GM23248 (cell line): Measurements from ENCODE around the gene ATP12A.

Experiments
- EZH2 ChIP-seq: fragments of 200-600 bp; sonication (generic); IDR thresholded peaks from 2 replicates; pipeline ENCODE4 v1.6.1; 2018; ENCODE audit warnings: antibody characterized with exemption, mild to moderate bottlenecking; ENCODE audit not compliant: insufficient read depth, poor library complexity, severe bottlenecking
- EZH2phosphoT487 ChIP-seq: fragments of 200-600 bp; sonication (generic); IDR thresholded peaks from 2 replicates; pipeline ENCODE4 v1.6.1; 2018; ENCODE audit warnings: antibody characterized with exemption, moderate library complexity, mild to moderate bottlenecking, low read depth; ENCODE audit not compliant: insufficient read depth

DNA sequence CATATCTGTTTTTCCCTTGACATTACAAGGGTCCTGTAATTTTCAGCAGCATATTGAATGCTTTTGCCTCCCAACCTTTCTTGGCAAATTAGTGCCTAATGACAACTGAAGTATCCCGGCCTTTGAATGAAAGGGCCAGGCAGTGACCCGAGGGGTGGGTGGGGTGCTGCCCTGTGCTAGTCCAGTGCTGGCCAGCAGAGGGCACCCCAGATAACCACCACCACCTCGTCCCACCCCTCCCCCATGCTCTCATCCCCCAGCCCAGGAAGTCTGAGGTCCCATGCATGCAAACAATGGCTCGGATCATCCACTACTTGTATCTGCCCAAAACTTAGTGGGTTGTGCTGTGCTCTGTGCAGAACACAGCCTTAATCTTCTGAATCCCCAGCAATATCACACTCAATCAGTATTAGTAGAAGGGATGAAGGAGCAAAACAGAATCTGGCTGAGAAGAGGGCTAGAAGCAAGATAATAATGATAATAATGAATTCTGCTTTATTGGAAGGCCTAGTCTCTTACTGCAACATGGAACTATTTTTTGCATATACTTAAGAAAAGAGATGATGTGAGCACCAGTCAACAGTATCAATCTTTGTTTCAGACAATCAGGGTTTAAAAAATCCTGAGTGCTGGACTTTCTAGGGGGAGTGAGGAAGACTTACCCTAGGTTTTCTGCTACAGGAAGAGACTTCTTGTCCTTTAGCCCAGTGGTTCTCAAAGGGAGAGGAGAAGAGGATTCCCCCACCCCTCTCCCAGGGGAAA is 3.8 kb downstream of the ATP12A start:
- TF ChIP-seq EZH2: no peak
- no peak for TF ChIP-seq EZH2phosphoT487
